LNCaP clone FGC (cell line): Measurements from ENCODE around the gene DLST.

Experiments
- DNase-seq: peaks from one replicate; pipeline ENCODE4 v3.0.0-alpha.2; 2011; ENCODE audit warnings: low read depth
- H3K4me3 ChIP-seq: 2 replicates; pipeline ENCODE4 v1.5.1; 2011; ENCODE audit warnings: mild to moderate bottlenecking, low read depth, low read length, control low read depth
- CTCF ChIP-seq: IDR thresholded peaks from 2 replicates; pipeline ENCODE4 v1.5.1; 2012; ENCODE audit warnings: mild to moderate bottlenecking; ENCODE audit not compliant: control insufficient read depth, insufficient read depth; ENCODE audit errors: extremely low read depth

DLST gene

GRCh38 chr14:74860899-74861733 is 20.6 kb upstream of the DLST start:
- H3K4me3 ChIP-seq = no peak overlapping the region
- TF ChIP-seq CTCF = peak; percentile 86
- DNase-seq = peak; percentile 47

GRCh38 chr14:74861734-74862090 is 20.0 kb upstream of the DLST start:
- TF ChIP-seq CTCF = no peak
- DNase-seq = no peak

GRCh38 chr14:74863274-74863673 is 18.4 kb upstream of the DLST start:
- no peak for DNase-seq
- TF ChIP-seq CTCF = no peak
- no peak overlapping the region for H3K4me3 ChIP-seq

More at GRCh38 chr14:74861734-74862090, 20.0 kb upstream of the DLST start:
- H3K4me3 ChIP-seq = no peak overlapping the region

- TF ChIP-seq CTCF = no peak
Measured at GRCh38 chr14:74864198-74864597, 17.5 kb upstream of the DLST start.

GRCh38 chr14:74865156-74865555 is 16.6 kb upstream of the DLST start:
- H3K4me3 ChIP-seq = no peak overlapping the region
- DNase-seq = no peak
- TF ChIP-seq CTCF = no peak

More at GRCh38 chr14:74864198-74864597, 17.5 kb upstream of the DLST start:
- H3K4me3 ChIP-seq = no peak overlapping the region
- DNase-seq = no peak

GRCh38 chr14:74866708-74867389 is 14.9 kb upstream of the DLST start:
- H3K4me3 ChIP-seq = no peak overlapping the region
- no peak for TF ChIP-seq CTCF
- no peak for DNase-seq
